ENCODE measurements around the gene CAMK2N2. TPM values are rescaled to one million over a fixed set of nuclear protein-coding genes. Genes with fewer than 3 reads are reported as not detected.
A peak's percentile ranks its signal among the peaks of the same experiment; 100 is the strongest.

Gene CAMK2N2
- total RNA-seq, 2 experiments from 2014 or later: not detected

- CTCF ChIA-PET: interaction anchor here (3.5 kb wide), 1 partner anchor 9 kb away, joined by 28 read pairs; no protein-coding TSS in a partner anchor
- Mint-ChIP-seq H3K27ac (no peak overlapping the region), H3K27me3 (ENCODE audit: low read depth) (peaks cover 18% of the 10 kb centered on the region)
Measured at GRCh38 chr3:184236033-184236410, 25.3 kb downstream of the CAMK2N2 start.

DNA sequence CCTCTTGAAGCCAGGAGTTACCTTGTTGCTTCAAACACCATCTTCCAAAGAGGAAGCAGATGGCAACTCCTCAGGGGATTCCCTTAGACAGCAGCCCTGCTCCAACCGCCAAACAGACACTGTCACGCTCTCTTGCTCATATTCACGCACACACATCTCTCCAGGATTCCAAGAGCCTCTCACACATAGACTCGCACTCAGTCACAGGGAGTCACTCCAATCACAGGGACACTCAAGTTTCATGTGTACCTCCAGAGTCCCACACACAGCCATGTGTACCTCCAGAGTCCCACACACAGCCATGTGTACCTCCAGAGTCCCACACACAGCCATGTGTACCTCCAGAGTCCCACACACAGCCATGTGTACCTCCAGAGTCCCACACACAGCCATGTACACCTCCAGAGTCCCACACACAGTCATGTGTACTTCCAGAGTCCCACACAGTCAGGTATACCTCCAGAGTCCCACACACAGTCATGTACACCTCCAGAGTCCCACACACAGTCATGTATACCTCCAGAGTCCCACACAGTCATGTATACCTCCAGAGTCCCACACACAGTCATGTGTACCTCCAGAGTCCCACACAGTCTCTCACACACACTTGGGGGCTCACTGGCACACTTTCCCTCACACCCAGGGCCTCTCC is 25.8 kb downstream of the CAMK2N2 start:
- no peak for DNase-seq
- H3K9me3 Mint-ChIP-seq: no peaks in the 10 kb centered on the region
- no peaks in the 10 kb centered on the region for H3K36me3 Mint-ChIP-seq (ENCODE audit: low read depth)
- no peak overlapping the region for H3K4me3 Mint-ChIP-seq
- peaks cover 8% of the 10 kb centered on the region for H3K4me1 Mint-ChIP-seq (ENCODE audit: low read depth)
- H3K27me3 Mint-ChIP-seq (ENCODE audit: low read depth): peaks cover 21% of the 10 kb centered on the region
- CTCF ChIA-PET: interaction anchor here (3.5 kb wide), 1 partner anchor 9 kb away, joined by 28 read pairs; no protein-coding TSS in a partner anchor
- intact Hi-C loops (cut with micrococcal nuclease): no loop called here
- no peak overlapping the region for H3K27ac Mint-ChIP-seq

More at GRCh38 chr3:184236033-184236410, 25.3 kb downstream of the CAMK2N2 start:
- H3K36me3 Mint-ChIP-seq (ENCODE audit: low read depth): no peaks in the 10 kb centered on the region
- intact Hi-C loops (cut with micrococcal nuclease): no loop called here
- H3K4me3 Mint-ChIP-seq: no peak overlapping the region
- DNase-seq: no peak
- H3K9me3 Mint-ChIP-seq: no peaks in the 10 kb centered on the region
- peaks cover 6% of the 10 kb centered on the region for H3K4me1 Mint-ChIP-seq (ENCODE audit: low read depth)

- Mint-ChIP-seq H3K4me1 (ENCODE audit: low read depth) (peaks cover 8% of the 10 kb centered on the region), H3K9me3 (no peaks in the 10 kb centered on the region), H3K36me3 (ENCODE audit: low read depth) (no peaks in the 10 kb centered on the region), H3K27me3 (ENCODE audit: low read depth) (peaks cover 21% of the 10 kb centered on the region), H3K4me3 (no peak overlapping the region), H3K27ac (no peak overlapping the region)
- CTCF ChIA-PET: no interaction called here
- intact Hi-C loops (cut with micrococcal nuclease): no loop called here
- no peak for DNase-seq
Measured at GRCh38 chr3:184234671-184235380, 26.5 kb downstream of the CAMK2N2 start.

DNA sequence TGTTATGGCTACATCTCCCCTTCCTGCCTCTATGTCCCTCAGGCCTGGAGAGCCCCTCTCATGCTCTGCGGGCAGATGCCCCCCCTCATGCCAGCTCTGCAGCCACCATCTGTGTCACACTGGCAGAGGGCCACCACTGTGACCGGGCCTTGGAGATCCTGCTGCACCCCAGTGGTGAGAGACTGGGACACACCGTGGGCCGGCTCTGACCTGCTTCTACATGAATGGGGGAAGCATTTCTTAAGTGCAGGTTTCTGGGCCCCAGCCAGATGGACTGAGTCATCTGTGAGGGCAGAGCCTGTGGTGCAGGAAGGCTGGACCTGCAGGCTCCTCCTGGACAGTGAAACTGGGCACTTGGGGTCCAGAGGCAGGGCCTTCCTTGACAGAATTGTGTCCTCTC is 27.1 kb downstream of the CAMK2N2 start:
- H3K27me3 Mint-ChIP-seq (ENCODE audit: low read depth): peaks cover 23% of the 10 kb centered on the region
- no peak for DNase-seq
- peaks cover 8% of the 10 kb centered on the region for H3K4me1 Mint-ChIP-seq (ENCODE audit: low read depth)
- no peaks in the 10 kb centered on the region for H3K36me3 Mint-ChIP-seq (ENCODE audit: low read depth)
- intact Hi-C loops (cut with micrococcal nuclease): no loop called here
- CTCF ChIA-PET: no interaction called here
- H3K4me3 Mint-ChIP-seq: no peak overlapping the region
- H3K9me3 Mint-ChIP-seq: no peaks in the 10 kb centered on the region
- no peak overlapping the region for H3K27ac Mint-ChIP-seq

- Mint-ChIP-seq H3K27ac (no peak overlapping the region), H3K4me1 (ENCODE audit: low read depth) (peaks cover 11% of the 10 kb centered on the region), H3K9me3 (no peaks in the 10 kb centered on the region), H3K4me3 (no peak overlapping the region), H3K36me3 (ENCODE audit: low read depth) (no peaks in the 10 kb centered on the region), H3K27me3 (ENCODE audit: low read depth) (peaks cover 32% of the 10 kb centered on the region)
- CTCF ChIA-PET: no interaction called here
- intact Hi-C loops (cut with micrococcal nuclease): no loop called here
- DNase-seq: no peak
Measured at GRCh38 chr3:184233127-184233843, 28.1 kb downstream of the CAMK2N2 start.

- Mint-ChIP-seq H3K27ac (no peak overlapping the region), H3K4me1 (ENCODE audit: low read depth) (peaks cover 11% of the 10 kb centered on the region), H3K9me3 (no peaks in the 10 kb centered on the region), H3K27me3 (ENCODE audit: low read depth) (peaks cover 42% of the 10 kb centered on the region), H3K4me3 (peak overlapping the region; percentile 25), H3K36me3 (ENCODE audit: low read depth) (no peaks in the 10 kb centered on the region)
- no peak for DNase-seq
- CTCF ChIA-PET: interaction anchor here (3.1 kb wide), 1 partner anchor 53 kb away, joined by 9 read pairs; no protein-coding TSS in a partner anchor
- intact Hi-C loops (cut with micrococcal nuclease): no loop called here
Measured at GRCh38 chr3:184231671-184232070, 29.7 kb downstream of the CAMK2N2 start.

GRCh38 chr3:184230603-184231528 is 30.5 kb downstream of the CAMK2N2 start:
- Mint-ChIP-seq H3K27me3 (ENCODE audit: low read depth) (peaks cover 46% of the 10 kb centered on the region), H3K4me3 (peak overlapping the region; percentile 52), H3K9me3 (no peaks in the 10 kb centered on the region), H3K27ac (no peak overlapping the region), H3K4me1 (ENCODE audit: low read depth) (peaks cover 11% of the 10 kb centered on the region), H3K36me3 (ENCODE audit: low read depth) (no peaks in the 10 kb centered on the region)
- intact Hi-C loops (cut with micrococcal nuclease): no loop called here
- no peak for DNase-seq
- CTCF ChIA-PET: interaction anchor here (0.6 to 3.1 kb wide), 2 partner anchors 54 to 55 kb away, joined by 3 to 9 read pairs; no protein-coding TSS in a partner anchor

GRCh38 chr3:184230081-184230602 is 31.2 kb downstream of the CAMK2N2 start:
- no peak overlapping the region for H3K4me3 Mint-ChIP-seq
- peaks cover 11% of the 10 kb centered on the region for H3K4me1 Mint-ChIP-seq (ENCODE audit: low read depth)
- CTCF ChIA-PET: interaction anchor here (0.6 to 3.1 kb wide), 3 partner anchors 54 to 71 kb away, joined by 3 to 9 read pairs (median 3); no protein-coding TSS in a partner anchor
- peaks cover 49% of the 10 kb centered on the region for H3K27me3 Mint-ChIP-seq (ENCODE audit: low read depth)
- H3K36me3 Mint-ChIP-seq (ENCODE audit: low read depth): no peaks in the 10 kb centered on the region
- intact Hi-C loops (cut with micrococcal nuclease): no loop called here
- no peak overlapping the region for H3K27ac Mint-ChIP-seq
- DNase-seq: no peak
- H3K9me3 Mint-ChIP-seq: no peaks in the 10 kb centered on the region

GRCh38 chr3:184229394-184230080 is 31.8 kb downstream of the CAMK2N2 start, which contains the start of gene VWA5B2:
VWA5B2 (plus strand) TSS chr3:184229585; CDS start chr3:184230529, 944 bp downstream.
- Mint-ChIP-seq H3K4me3 (peak within 1 kb of the TSS; percentile 52), H3K4me1 (ENCODE audit: low read depth) (peaks cover 11% of the 10 kb centered on the region), H3K27me3 (ENCODE audit: low read depth) (peaks cover 50% of the 10 kb centered on the region), H3K36me3 (ENCODE audit: low read depth) (no peaks in the 10 kb centered on the region), H3K27ac (no peak within 1 kb of the TSS), H3K9me3 (no peaks in the 10 kb centered on the region)
- intact Hi-C loops (cut with micrococcal nuclease): loop anchor here (5.0 to 10.0 kb wide), 2 partner anchors 33 to 315 kb away; partner anchors contain the start of gene CAMK2N2
- CTCF ChIA-PET: interaction anchor here (1.4 to 4.7 kb wide), 6 partner anchors 16 to 71 kb away, joined by 3 to 48 read pairs (median 22); partner anchors contain the start of genes ALG3 and EEF1AKMT4
- DNase-seq: peak; percentile 41

DNA sequence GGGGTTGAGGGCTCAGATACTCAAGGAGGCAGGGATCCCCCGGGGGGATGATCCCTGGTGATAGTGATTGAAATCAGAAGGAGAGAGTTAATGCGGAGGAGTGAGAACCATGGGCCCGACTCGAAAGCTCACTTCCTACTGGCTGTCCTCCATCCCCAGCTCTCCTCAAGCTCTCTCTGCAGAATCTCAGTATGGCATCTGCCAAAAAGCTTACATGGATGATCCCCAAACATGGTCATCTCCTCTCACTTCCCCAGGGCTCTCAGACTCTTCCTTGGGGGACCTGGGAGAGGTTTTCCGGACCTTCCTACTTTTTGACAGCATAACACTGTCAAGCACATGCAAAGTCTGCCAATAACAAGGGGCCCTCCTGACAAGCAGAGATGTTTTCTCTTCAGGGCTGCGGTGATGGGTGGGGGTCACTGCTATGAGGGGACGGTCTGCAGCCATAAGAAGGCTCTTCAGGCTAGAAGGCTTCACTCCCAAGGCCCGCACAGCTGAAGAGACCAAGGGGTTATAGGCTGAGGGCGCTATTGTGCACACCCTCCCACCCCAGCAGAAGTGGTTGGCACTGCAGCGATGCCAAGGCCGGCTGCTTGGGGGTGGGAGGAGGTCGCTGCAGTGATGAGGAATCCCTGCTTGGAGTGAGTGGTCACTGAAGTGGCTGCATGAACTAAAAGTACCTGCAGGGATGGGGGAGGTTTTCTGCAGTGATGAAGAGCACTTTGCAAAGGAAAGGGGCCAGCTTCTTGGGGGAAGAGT is 32.8 kb downstream of the CAMK2N2 start:
- DNase-seq: no peak
- Mint-ChIP-seq H3K27ac (no peak overlapping the region), H3K27me3 (ENCODE audit: low read depth) (peaks cover 50% of the 10 kb centered on the region), H3K36me3 (ENCODE audit: low read depth) (no peaks in the 10 kb centered on the region), H3K4me3 (peak overlapping the region; percentile 52), H3K9me3 (no peaks in the 10 kb centered on the region), H3K4me1 (ENCODE audit: low read depth) (peaks cover 11% of the 10 kb centered on the region)
- CTCF ChIA-PET: interaction anchor here (0.6 to 4.7 kb wide), 32 partner anchors 9 to 214 kb away, joined by 3 to 48 read pairs (median 9); partner anchors contain the start of genes ABCF3, ALG3 and EEF1AKMT4
- intact Hi-C loops (cut with micrococcal nuclease): loop anchor here (5.0 to 10.0 kb wide), 2 partner anchors 34 to 316 kb away; partner anchors contain the start of gene CAMK2N2
